Gastrocnemius medialis (tissue), 4 donors: ENCODE data around the gene SFMBT2. TPM values are rescaled to one million over a fixed set of nuclear protein-coding genes. Genes with fewer than 3 reads are reported as not detected.
"Not testable (repeated sequence)": the region's sequence is repeated elsewhere in the genome, so short reads cannot be mapped to it uniquely, and the experiment has no call there.

Experiments
- ATAC-seq, 2 donors: fragments of 150-250 bp; one replicate each; pipeline ENCODE4 v1.9.1; 2016
- DNase-seq, 2 donors: peaks; one replicate each; pipeline ENCODE4 v3.0.0-alpha.2; 2019
- H3K27ac ChIP-seq, 4 donors: fragments of 200-600 bp; sonication (generic); 1 replicate in 1 of 4; 2 replicates in 3 of 4; pipeline ENCODE4 v1.5.1; 2016 to 2018; ENCODE audit warnings: mild to moderate bottlenecking in 2 of 4, moderate library complexity in 1 of 4
- H3K27me3 ChIP-seq, 3 donors: fragments of 200-600 bp; sonication (generic) in 2 of 3; 1 replicate in 1 of 3; 2 replicates in 2 of 3; pipeline versions ENCODE4 v1.5.1 to v1.6.0; 2016 to 2019; ENCODE audit warnings: mild to moderate bottlenecking in 1 of 3, moderate library complexity in 1 of 3
- H3K36me3 ChIP-seq, 2 donors: fragments of 200-600 bp; sonication (generic) in 1 of 2; one replicate each; pipeline ENCODE4 v1.5.1; 2017 to 2018
- H3K4me1 ChIP-seq, 2 donors: fragments of 200-600 bp; sonication (generic) in 1 of 2; one replicate each; pipeline ENCODE4 v1.5.1; 2016 to 2017; ENCODE audit warnings: mild to moderate bottlenecking in 2 of 2
- H3K4me3 ChIP-seq, 4 donors: fragments of 200-600 bp; sonication (generic) in 3 of 4; 1 replicate in 1 of 4; 2 replicates in 3 of 4; pipeline ENCODE4 v1.5.1; 2016 to 2019; ENCODE audit warnings: mild to moderate bottlenecking in 2 of 4
- H3K9me3 ChIP-seq, 3 donors: fragments of 200-600 bp; sonication (generic) in 2 of 3; 1 replicate in 1 of 3; 2 replicates in 2 of 3; pipeline ENCODE4 v1.5.1; 2016 to 2019
- POLR2A ChIP-seq, 2 donors: fragments of 450-650 bp; IDR thresholded peaks; one replicate each; pipeline ENCODE4 v1.6.1; 2017; ENCODE audit warnings: antibody characterized with exemption in 2 of 2, mild to moderate bottlenecking in 2 of 2, moderate library complexity in 2 of 2
- in situ Hi-C, 4 donors: fragments of 200-750 bp; cut with MboI; loops; one replicate each; pipeline versions ENCODE4 v1.15.0 to v1.8.0; 2017; ENCODE audit warnings: low sequenced_read_pairs in 4 of 4
- intact Hi-C: fragments of 100-400 bp; cut with DNase I; formaldehyde crosslinking; loops from one replicate; pipeline ENCODE4 v1.15.1; 2023; ENCODE audit warnings: low total_unique reads
- total RNA-seq, 4 donors: library from RNA; depleted of rRNA; stranded (reverse); fragments of >200 nt; gene quantifications; one replicate each; pipeline versions ENCODE4 v1.1.0 to v1.2.3, GENCODE V29; 2016
- TF ChIP-seq, protein P1 (sequence below), 5 experiments: fragments of 450-650 bp in 3 of 5; fragments of 200-600 bp in 2 of 5; sonication (generic) in 2 of 5; IDR thresholded peaks in 4 of 5; conservative IDR thresholded peaks in 1 of 5; 1 replicate in 4 of 5; 2 replicates in 1 of 5; pipeline ENCODE4 v1.5.1; 2016 to 2019; ENCODE audit warnings: antibody characterized with exemption in 5 of 5, mild to moderate bottlenecking in 3 of 5, moderate library complexity in 3 of 5

SFMBT2 gene
- total RNA-seq, 4 donors from 2014 or later = 1.1 to 6.9 (median 2.1) TPM

DNA sequence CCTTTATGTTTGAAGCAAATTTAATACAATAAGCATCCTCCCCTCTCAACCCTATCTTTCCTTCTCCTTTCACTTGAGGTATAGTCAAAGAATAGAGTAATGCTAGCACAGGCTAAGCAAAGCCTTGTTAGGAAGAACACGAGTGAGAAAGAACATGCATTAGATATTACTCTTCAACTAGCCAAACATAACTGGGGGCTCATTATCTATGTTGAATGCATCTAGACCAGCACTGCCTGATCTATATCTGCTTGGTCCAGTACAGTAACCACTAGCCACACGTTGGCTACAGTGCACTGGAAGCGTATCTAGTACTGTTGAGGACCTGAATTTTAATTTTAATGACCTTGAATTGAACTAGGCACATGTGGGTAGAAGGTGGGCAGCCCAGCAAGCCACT lies 21.0 kb downstream of the SFMBT2 start:
- H3K27me3 ChIP-seq = no peaks in the 10 kb centered on the region
- no peaks in the 10 kb centered on the region for H3K9me3 ChIP-seq
- in situ Hi-C loops (no loop called here), intact Hi-C loops (no loop called here)
- no peak overlapping the region for H3K27ac ChIP-seq
- H3K4me1 ChIP-seq = peaks cover 0 to 11% of the 10 kb centered on the region in 2 donors
- H3K4me3 ChIP-seq = no peak overlapping the region
- no peaks in the 10 kb centered on the region for H3K36me3 ChIP-seq
- no peak for TF ChIP-seq POLR2A (IDR thresholded peaks at IDR 0.05)
- TF ChIP-seq, protein P1, sequence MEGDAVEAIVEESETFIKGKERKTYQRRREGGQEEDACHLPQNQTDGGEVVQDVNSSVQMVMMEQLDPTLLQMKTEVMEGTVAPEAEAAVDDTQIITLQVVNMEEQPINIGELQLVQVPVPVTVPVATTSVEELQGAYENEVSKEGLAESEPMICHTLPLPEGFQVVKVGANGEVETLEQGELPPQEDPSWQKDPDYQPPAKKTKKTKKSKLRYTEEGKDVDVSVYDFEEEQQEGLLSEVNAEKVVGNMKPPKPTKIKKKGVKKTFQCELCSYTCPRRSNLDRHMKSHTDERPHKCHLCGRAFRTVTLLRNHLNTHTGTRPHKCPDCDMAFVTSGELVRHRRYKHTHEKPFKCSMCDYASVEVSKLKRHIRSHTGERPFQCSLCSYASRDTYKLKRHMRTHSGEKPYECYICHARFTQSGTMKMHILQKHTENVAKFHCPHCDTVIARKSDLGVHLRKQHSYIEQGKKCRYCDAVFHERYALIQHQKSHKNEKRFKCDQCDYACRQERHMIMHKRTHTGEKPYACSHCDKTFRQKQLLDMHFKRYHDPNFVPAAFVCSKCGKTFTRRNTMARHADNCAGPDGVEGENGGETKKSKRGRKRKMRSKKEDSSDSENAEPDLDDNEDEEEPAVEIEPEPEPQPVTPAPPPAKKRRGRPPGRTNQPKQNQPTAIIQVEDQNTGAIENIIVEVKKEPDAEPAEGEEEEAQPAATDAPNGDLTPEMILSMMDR (IDR thresholded peaks at IDR 0.05 in 4 of 5, conservative IDR thresholded peaks at IDR 0.05 in 1 of 5) = no peak
- DNase-seq (no peak), ATAC-seq (no peak)

DNA sequence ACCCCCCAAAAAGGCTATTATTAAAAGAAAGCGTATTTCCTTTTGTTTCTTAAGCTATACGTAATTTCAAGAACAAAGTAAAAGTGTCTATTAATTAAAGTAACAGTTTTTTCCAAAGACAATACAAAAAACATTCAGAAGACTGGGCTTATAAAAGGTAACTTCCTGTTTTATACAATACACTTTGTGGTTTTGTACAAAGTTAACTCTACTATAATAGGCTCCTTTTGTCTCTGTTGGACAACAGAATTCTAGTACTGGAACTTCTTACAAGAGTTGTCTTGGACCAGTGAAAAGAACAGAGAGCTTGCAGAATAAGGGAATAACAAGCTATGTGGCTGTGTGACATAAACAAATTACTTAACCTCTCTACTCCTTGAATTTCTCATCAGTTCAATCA lies 21.5 kb downstream of the SFMBT2 start:
- intact Hi-C loops = no loop called here
- ATAC-seq = no peak
- H3K27ac ChIP-seq = no peak overlapping the region

DNA sequence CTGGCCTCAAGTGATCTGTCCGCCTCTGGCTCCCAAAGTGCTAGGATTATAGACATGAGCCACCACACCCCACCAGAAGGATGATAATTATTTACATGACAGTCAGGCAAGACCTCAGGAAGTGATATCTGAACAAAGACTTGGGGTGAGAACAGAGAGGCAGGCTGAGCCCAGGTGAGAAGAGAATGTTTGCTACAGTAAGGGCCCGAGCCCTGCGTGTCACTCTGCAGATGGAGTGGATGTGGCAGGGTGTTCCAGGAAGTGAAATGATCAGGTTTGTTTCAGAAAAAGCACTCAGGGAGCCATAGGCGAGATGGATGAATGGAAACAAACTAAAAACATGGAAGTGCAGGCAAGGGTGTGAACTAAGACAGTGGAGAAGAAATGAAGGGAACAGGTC lies 22.2 kb downstream of the SFMBT2 start:
- H3K27me3 ChIP-seq = no peaks in the 10 kb centered on the region
- no peak for TF ChIP-seq POLR2A (IDR thresholded peaks at IDR 0.05)
- TF ChIP-seq, protein P1 (IDR thresholded peaks at IDR 0.05 in 4 of 5, conservative IDR thresholded peaks at IDR 0.05 in 1 of 5) = no peak
- peak overlapping the region in 1 of 4 donors; percentile 12 for H3K27ac ChIP-seq
- ATAC-seq (no peak), DNase-seq (no peak)
- no peak overlapping the region for H3K4me3 ChIP-seq
- intact Hi-C loops = no loop called here
- in situ Hi-C loops = no loop called here
- no peaks in the 10 kb centered on the region for H3K9me3 ChIP-seq
- H3K36me3 ChIP-seq = no peaks in the 10 kb centered on the region
- H3K4me1 ChIP-seq = peaks cover 0 to 11% of the 10 kb centered on the region in 2 donors

More for the DNA sequence above, 21.5 kb downstream of the SFMBT2 start:
- DNase-seq = no peak
- in situ Hi-C loops = no loop called here
- Histone ChIP-seq H3K36me3 (no peaks in the 10 kb centered on the region), H3K4me3 (no peak overlapping the region), H3K4me1 (peaks cover 0 to 11% of the 10 kb centered on the region in 2 donors), H3K9me3 (no peaks in the 10 kb centered on the region), H3K27me3 (no peaks in the 10 kb centered on the region)
- TF ChIP-seq, protein P1 (IDR thresholded peaks at IDR 0.05 in 4 of 5, conservative IDR thresholded peaks at IDR 0.05 in 1 of 5) = no peak
- TF ChIP-seq POLR2A (IDR thresholded peaks at IDR 0.05) = no peak

DNA sequence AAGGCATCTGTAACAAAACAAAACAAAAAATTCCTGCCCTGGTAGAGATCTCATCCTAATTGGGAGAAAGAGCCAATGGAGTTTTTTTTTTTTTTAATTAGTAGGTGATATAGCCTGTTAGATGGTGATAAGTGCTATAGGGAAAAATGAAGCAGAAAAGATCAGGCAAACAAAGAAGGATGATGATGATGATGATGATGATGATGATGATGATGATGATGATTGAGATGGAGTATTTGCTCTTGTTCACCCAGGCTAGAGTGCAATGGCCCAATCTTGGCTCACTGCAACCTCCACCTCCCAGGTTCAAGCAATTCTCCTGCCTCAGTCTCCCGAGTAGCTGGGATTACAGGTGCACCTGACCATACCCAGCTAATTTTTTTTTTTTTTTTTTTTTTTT lies 22.7 kb downstream of the SFMBT2 start:
- in situ Hi-C loops, H3K27me3 ChIP-seq, H3K27ac ChIP-seq, H3K9me3 ChIP-seq, H3K36me3 ChIP-seq, ATAC-seq, DNase-seq, H3K4me3 ChIP-seq, intact Hi-C loops: not testable (repeated sequence)
- peaks cover 0 to 11% of the 10 kb centered on the region in 2 donors for H3K4me1 ChIP-seq

DNA sequence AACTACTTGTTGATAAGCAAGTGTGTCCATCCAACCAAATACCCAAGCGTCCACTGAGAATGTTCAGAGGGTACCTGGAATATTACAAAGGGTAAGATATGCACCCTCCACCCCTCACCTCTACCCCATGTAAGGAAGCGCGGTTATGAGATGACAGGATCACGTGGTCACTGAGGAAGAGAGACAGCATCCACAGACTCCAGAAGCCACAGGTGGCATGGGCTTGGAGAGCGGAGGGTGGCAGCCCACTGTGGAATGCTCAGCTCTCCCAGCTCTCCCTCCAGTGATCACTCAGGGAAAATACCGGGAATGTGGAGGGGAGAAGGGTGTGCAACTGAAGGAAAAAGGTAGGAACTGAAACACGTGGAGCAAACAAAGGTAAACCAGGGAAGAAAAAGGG lies 25.7 kb downstream of the SFMBT2 start:
- ATAC-seq (no peak), DNase-seq (no peak)
- Histone ChIP-seq H3K36me3 (no peaks in the 10 kb centered on the region), H3K9me3 (no peaks in the 10 kb centered on the region), H3K4me1 (peaks cover 0 to 5% of the 10 kb centered on the region in 2 donors), H3K27me3 (no peaks in the 10 kb centered on the region), H3K4me3 (no peak overlapping the region), H3K27ac (no peak overlapping the region)
- TF ChIP-seq, protein P1 (IDR thresholded peaks at IDR 0.05 in 4 of 5, conservative IDR thresholded peaks at IDR 0.05 in 1 of 5) = no peak
- no peak for TF ChIP-seq POLR2A (IDR thresholded peaks at IDR 0.05)
- in situ Hi-C loops (no loop called here), intact Hi-C loops (no loop called here)
